GM21529 (cell line): Measurements from ENCODE around the gene CAPSL.
A peak's percentile ranks its signal among the peaks of the same experiment; 100 is the strongest.
"Not testable (repeated sequence)": the region's sequence is repeated elsewhere in the genome, so short reads cannot be mapped to it uniquely, and the experiment has no call there.

Experiments used
- ATAC-seq: cut with Tn5 transposase; IDR thresholded peaks from one replicate; pipeline ENCODE4 v1.9.1; 2021; ENCODE audit not compliant: unreplicated experiment

Gene CAPSL

DNA sequence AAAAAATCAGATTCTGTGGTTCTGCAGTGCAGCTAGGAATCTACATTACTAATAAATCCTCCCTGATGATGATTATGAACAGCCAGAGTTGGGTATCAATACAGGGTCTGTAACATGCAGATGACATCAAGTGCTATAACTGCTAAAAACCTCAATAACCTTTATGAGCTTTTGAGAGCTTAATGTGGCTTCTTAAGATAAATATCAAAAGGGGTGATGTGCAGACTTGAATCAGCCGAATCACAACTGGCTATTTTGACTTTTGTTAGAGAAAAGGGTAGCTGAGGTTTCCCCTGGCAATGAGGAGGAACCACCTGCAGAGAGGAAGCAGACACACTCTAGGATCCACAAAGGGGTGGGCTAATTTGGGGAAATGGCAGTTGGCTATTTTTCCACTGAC is 30.2 kb downstream of the CAPSL start:
- ATAC-seq: no peak

DNA sequence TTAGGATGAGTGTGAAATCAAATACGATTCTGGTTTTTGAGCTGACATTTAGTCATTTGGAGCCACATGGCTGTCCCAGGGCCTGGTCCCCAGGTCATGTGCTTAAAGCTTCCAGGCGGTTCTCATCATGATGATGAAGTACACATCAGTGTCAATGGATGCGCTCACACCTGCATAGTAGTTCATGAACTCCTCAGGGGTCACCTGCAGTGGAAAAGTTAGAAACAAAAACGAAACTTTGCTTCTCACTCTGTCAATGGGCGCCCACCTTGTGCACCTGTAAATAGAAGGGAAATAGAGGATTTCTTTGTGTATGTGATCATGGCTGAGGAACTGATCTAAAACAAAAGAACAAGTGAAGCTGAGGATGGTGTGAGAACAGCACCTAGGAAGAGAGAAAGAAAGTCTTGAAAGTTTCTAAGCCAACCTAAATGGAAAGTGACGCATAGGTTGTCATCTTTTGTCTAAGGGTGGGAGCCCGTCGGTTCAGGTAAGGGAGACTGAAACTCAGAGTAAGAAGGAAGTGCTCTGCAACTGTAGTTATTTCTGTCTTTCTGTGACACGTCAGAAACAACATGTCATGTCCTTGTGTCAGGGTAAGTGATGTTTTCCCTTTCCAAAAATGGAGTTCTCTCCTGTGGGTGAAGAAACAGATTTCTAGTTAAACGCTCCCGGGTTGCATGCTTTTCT is 33.8 kb downstream of the CAPSL start:
- ATAC-seq: peak; percentile 59

DNA sequence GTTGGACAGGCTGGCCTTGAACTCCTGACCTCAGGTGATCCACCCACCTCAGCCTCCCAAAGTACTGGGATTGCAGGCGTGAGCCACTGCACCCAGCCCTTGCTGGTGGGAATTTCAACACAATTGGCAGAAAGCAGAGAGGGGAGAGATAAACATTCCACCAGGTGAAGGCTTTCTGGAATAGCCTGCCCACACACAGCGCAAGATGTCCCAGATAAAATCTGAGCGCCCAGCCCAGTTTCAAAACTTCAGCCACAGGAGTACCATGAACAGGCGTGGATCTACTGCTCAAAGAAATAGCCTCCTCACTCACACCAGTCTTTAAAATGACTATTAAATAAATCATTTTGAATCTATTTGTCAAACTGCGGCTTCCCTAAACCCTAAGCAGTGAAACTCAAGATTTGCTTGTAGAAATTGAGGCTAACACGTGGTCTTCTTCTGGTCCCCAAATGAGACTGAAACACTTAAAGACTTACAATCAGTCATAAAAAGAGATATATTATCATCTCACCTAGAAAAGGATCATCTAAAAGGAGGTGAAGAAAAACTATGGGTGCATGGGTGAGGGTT is 34.7 kb downstream of the CAPSL start:
- no peak for ATAC-seq

DNA sequence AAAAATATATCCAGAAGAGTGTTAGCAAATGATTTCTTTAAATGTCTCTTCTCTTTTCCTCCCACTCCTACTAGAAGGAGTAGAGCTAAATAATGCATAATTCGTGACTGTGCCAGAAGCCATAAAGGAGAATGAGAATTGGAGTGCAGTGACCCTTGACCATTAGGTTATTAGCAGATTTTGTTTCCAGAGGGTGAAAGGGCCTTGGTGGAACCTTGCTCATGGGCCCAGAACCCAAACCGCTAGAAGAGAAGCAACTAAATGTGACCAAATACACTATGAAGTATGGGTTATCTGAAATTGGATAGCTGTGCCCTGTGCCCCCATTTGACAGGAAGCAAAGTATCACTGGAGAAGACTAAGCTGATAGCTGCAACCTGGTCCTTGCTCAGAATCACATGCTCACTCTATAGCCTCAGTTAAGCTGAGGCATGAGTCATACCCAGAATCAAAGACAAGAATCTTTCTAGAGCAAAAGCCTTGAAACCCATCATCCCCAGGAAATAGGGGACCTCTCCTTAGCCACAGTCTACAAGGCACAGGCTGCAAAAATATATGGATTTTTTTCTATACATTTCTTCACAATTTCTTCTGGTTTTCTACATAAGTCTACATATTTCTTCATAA is 36.3 kb downstream of the CAPSL start:
- ATAC-seq: peak; percentile 68

DNA sequence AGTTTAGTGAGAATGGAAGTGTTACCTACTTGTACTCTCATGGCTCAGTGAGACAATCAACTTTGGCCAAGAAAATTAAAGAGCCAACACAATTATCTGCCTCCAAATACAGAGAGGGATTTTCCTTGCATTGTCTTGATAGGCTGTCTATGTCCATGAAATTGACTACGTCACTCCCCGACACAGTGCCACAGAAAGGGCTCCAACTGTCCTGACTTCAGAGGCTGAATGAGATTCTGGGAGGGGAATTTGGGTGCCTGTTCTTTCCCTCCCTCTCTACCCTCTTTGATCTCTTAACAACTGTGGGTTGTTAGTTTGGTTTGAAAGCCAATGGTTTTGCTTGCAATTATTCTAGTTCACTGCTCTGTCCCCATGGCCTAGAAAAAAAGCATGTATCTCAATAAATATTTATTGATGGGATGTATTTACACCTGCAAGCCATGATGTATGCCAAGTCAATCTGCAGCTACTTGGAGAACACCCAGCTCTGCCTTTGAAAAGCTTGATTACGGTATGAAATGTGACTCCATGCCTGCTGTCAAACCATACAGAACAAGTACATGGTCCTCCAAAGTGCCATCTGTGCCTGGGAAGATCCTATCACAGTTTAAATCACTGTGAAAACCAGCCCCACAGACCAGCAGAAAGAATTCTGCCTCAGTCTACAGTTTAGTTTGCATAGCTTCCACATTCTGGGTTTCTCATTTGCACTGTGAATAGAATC is 37.3 kb downstream of the CAPSL start:
- no peak for ATAC-seq

DNA sequence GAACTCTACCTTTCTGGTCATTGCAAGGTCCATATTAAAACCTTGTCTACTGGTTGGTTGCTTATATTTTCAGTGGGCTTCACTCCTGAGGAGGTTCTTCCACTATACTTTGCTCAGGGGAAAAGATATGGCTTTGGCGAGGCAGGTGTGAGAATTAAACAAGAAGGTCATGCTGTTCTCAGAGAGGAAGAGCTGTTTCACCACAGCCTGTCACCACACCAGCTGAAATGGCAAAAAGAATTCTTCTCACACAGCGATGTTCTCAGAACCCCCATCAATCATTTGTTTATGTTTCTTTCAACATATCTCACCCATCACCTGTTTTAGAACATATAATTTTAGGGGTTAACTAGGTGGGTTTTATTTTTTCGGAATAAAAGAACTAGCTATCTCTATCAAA is 38.6 kb downstream of the CAPSL start:
- no peak for ATAC-seq

DNA sequence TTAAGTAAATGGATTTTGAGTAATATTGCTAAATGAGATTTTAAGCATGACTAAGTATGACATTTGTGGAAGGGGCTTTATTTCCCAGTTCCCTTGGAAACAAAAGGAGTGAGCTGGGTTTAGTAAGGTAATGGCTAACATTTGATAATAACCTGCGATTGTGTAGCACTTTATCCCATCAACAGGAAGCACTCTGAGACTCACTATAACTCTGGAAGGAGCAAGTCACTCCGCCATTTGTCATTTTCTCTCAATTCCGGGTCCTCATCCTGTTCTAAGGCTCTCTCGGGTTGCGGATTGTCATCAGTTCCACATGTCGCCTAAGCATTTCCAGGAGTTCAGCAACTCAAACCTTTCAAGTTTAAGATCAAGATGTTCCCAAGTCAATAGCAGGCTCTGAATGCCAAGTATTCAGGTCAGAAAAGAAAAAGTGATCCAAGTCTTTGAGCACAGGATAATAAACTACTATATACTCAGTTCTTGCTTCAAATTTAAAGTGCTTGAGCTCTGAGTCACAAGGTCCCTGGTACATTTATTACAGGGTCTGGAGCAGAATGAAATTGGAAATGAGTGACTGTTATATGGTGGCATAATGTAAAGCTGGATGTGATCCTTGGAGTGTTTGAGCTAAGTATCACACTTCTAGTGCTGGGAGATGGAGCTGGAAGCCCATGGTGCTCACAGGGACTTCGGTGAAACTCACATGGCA is 39.3 kb downstream of the CAPSL start:
- no peak for ATAC-seq

DNA sequence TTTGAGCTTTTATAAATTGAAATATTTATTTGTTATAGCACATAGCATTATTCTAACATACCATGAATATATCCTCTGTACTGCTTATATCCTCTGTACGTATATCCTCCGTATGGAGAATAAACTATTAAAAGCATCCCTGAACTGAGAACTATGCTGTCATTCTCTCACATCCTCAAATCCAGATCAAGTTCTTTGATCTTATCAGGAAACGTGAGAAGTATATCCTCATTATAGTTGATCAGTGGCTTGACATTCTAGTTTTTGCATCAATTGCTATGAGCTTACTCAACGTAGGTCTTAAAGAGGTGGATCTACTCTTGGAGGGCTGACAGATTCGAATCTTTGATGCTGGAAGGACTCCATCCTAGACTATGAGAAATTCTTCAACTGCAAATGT is 44.3 kb downstream of the CAPSL start:
- ATAC-seq: no peak

DNA sequence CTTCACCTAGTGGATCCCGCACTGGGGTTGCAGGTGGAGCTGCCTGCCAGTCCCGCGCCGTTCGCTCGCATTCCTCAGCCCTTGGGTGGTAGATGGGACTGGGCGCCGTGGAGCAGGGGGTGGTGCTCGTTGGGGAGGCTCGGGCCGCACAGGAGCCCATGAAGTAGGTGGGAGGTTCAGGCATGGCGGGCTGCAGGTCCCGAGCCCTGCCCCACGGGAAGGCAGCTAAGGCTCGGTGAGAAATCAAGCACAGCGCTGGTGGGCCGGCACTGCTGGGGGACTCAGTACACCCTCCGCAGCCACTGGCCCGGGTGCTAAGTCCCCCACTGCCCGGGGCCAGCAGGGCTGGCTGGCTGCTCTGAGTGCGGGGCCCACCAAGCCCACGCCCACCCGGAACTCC is 45.6 kb downstream of the CAPSL start:
- not testable (repeated sequence) for ATAC-seq

DNA sequence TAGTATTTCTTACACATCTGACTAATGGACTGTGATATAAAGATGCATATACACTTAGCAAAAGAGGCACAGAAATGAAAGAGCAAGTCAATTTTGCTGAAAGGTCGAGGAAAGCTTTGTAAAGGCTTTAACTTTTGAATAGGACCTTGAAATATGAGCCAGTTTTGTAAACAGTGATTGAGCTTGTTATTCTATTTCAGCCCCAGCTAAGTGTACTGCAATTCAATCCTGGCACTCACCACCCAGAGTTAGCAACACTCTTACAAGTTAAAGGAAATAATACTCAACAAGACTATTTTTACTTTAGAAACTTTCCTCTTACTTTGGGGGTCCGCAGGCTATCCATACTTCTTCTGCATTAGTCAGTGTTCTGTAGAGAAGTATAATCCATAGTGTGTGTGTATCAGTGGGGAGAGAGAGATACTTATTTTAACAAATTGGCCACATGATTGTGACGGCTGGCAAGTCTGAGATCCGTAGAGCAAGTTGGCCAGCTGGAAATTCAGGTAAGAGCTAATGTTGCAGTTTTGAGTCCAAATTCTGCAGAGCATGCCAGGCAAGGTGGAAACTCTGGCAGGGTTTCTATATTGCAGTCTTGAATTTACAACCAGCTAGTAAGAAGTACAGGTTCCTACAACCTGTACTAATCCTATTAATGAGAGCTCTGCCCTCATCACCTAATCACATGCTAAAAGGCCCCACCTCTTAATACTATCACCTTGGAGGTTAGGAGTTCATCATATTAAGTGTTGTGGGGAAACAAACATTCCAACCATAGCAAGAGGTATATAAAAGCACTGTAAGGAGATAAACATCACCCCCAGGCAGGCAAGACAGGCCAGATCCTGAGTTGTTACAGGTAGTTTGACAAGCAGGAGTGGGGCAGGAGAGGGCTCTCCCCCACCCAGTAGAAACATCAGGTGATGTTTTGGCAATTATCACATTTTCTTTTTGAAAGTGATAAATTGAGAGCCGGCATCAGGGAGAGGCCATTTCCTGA is 48.1 kb downstream of the CAPSL start:
- ATAC-seq: no peak

DNA sequence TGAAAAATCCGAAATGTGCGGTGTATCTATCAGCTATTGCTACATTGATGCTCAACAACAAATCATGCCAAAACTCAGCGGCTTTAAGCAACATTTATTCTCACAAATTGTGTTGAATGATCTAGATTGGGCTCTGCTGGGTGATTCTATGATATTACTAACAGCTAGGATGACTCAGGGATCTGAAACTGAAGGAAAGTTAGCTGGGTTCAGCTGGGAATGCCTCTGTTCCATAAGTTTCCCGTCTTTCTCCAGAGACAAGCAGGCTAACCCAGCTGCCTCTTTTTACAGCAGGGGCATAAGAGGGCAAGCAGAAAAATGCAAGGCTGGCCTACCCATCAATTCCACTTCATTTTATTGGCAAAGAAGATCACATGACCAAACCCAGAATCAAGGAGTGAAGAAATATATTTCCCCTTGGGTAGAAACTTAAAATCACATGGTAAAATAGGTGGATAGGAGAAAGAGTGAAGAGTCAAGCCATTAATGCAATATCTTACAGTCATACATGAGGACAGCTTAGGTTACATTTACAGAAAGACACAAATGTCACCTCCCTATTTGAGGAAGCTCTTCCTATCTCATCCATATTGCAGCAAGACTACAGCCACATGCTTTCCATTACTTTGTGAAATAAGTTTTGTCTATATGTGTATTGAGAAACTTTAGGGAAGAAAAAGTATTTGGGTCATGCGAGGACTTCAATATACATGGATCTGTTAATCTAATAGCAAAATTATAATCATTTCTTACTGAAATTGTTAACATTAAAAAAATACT is 50.9 kb downstream of the CAPSL start:
- ATAC-seq: no peak

DNA sequence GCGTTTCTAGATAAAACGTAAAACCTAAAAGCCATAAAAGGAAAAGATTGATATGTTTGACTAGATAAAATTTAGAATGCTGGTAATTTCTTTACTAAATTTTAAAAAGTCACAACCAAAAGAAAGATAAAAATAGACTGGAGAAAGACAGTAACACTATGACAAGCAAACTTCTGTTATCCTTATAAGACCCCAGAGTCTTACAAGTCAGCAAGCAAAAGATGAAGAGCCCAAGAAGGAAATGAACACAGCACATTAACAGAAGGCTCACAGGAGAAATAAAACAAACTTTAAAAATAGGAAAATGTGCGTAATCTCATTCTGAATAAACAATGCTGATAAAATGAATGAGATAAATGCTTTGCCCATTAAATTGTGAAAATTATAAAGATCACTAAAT is 52.0 kb downstream of the CAPSL start:
- no peak for ATAC-seq

DNA sequence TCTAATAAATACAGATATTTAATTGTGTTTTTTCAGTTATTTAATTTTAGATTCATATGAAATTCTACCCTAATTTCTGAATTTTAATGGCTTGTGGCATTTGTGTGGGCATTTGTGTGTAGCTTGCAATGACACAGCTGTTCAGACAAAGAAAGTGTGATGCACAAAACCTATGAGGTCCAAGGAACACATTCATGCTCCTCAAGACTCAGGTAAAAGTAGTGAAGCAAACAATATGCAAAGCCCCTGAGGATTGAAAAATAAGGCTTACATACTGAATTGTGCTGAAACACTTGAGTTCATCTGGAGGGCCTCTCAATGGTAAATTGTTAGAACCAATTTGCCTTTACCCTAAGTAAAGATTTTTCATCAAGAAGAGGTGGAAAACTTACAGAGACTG is 53.6 kb downstream of the CAPSL start:
- peak; percentile 5 for ATAC-seq

DNA sequence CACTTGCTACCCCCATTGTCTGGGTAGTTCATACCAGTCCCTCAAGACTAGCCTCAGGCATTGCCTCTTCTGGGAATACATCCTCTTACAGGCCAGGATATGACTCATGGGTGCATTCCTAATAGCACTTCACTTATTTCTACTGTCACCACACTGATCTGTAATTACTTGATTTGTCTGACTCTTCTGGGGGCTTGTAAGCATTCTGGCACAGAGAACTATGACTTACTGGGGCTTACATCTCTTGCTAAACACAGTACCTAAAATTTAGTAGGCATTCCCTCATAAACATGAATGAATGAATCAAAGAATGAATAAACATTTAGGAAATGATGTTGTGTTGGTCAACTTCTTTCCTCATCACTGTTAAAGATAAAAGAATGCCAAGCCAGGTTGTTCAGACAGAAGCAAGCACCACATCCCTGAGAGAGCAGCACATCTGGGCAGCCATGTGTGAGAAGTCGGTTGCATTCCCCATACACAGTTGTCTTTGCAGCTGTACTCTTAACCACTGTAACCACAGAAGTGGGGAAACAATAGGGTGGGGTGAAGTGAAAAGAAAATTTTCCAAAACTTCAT is 54.1 kb downstream of the CAPSL start:
- peak; percentile 72 for ATAC-seq

DNA sequence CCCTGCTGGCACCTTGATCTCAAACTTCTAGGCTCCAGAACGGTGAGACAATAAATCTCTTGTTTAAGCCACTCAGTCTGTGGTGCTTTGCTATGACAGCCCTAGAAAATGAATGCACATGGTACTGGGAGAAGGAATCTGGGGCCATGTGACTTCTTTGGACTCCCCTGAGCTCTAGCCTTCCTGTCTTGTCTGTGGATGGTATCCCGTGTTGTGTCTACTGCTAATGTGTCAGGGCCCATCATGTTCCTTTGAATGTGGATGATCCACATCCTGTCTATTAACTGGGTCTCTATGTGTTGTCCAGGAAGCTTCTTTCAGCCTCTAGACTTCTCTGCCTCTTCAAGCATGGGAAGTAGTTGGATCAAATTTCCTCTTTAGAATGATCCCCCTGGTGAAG is 56.7 kb downstream of the CAPSL start:
- no peak for ATAC-seq

DNA sequence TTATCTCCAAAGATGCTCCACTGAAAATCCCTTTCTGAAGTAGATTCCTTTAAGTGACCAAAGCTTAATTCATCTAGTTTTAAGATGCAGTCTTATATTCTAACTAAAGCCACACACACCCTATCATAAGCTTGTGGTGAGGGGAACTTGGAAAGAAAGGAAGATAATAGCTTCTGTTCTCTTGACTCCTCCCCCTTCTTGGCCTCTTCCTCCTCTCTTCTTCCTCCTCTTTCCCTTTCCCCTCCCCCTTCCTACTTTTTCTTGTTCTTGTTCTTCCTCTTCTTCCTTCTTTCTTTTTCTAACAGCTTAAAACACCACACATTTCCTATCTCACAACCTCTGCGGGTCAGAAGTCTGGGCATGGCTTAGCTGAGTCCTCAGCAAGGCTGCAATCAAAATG is 58.3 kb downstream of the CAPSL start:
- no peak for ATAC-seq

DNA sequence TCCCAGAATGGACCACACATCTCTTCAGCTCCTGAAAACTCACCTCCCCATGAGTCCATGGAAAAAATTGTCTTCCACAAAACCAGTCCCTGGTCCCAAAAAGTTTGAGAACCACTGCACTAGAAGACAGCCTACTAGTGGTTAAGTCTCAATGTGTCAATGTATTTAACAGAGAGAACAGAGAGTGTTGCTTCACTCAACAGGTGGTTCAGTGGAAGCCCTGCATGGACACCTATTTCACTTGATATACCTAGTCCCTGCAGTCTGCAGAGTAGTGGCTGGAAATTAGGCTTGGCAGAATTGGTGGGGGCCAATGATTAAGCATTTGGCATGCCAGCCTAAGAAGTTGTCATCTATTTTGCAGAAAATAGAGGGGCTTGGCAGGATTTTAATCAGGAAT is 58.8 kb downstream of the CAPSL start:
- ATAC-seq: no peak

DNA sequence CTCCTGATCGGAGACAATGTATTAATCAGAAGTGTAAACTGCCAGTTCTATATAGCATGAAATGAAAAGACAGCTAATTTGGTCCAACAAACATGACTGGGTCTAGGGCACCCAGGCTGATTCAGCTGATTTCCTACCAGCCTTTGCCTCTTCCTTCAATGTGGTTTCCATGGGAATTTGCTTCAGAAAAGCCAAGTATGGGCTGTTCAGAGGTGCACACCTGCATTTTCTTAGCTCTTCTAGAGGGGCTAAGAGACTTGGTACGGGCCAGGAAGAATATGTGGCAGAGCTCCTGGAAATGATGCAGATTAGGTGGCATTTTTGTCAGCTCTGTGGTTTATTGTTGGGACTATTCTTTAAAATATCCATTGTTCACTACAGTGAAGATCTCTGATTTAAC is 59.3 kb downstream of the CAPSL start:
- ATAC-seq: no peak

DNA sequence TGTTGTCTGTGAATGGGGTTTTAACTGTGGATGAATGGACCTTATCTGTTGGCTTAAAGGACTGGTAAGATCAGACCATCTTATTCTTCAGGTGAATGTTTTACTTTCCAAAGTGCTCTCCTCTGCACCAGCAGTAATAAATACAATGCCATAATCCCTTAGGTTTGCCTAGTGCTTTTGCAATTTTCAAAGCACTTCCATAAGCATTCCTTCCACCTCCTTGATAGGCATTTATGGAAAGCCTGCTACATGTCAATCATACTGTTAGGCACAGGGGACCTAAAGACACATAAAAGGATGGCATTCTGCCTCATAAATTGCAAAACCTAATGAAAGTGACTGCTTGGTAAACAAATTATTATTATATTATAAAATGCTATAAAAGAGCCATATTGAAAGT is 60.3 kb downstream of the CAPSL start:
- no peak for ATAC-seq
